8988T (cell line): ENCODE results near the gene FCN2.

ENCODE experiments used
- DNase-seq: peaks from one replicate; pipeline ENCODE4 v3.0.0; 2011

FCN2 gene

GRCh38 chr9:134889386-134890154 is 9.0 kb downstream of the FCN2 start:
- no peak for DNase-seq

DNA sequence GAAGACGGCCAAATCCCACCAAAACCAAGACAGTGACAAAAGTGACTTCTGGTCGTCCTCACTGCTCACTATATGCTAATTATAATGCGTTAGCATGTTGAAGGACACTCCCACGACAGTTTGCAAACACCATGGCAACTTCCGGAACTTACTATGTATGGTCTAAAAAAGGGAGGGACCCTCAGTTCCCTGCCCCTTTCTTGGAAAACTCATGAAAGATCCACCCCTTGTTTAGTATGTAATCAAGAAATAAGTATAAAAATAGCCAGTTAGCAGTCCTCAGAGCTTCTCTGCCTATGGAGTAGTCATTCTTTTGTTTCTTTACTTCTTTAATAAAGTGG is 9.5 kb downstream of the FCN2 start:
- DNase-seq = no peak

DNA sequence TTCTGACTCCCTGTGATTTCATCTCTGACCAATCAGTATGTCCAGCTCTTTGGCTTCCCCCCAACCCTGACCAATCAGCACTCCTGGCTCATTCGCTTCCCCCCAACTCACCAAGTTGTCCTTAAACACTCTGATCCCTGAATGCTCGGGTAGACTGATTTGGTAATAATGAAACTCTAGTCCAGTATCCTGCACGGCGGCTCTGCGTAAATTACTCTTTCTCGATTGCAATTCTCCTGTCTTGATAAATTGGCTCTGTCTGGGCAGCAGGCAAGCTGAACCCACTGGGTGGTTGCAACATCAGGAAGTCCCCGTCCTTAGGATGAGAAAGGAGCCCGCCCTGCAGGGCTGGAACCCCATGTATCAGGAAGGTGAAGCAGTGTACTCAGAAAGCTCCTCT is 10.4 kb downstream of the FCN2 start:
- no peak for DNase-seq

GRCh38 chr9:134891713-134892112 is 11.1 kb downstream of the FCN2 start:
- DNase-seq = no peak

DNA sequence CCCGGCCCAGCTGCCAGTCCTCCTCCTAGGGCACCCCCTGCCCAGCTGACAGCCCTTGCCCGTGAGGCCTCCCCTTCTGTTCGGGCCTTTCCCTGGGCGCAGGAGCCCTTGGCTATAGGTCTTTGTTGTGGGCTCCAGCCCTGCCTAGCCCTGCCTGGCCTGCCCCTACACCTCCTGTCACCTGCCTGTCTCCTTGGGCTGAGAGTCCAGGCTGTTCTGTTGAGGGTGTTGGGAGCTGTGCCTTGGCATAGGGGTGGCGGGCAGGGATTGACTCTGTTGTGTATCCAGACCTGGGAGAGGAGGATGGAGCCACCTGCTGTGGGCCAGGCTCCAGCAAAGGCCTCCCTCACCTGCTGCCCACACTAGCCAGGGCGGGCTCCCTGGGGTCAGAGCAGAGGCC is 11.6 kb downstream of the FCN2 start:
- no peak for DNase-seq

DNA sequence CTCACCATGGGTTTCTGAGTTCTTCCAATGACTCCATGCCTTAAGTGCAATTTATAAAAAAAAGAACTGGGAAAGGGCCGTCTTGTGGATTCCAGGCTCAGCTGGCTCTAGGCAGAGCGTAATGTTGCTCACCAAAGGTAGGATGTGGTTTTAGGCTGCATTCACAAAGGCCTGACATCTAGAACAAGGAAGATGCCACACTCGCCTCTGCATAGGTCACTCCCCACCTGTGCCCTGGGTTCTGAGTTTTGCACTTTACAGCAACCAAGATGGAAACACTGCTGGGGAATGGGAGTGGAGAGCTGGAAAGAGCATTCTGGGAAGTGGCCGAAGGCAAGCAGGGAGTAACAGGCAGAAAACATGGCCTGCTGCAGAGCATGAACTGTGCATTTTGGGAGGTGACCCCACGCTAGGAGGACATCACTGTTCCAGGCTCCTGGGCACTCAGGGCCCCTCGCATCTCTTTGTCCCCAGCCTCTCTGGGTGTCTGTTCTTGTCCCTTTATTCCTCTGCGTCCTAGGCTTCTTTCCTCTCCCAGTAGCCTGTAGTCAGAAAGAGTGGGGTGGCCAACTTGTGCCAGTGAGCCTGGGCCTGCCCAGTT is 12.3 kb downstream of the FCN2 start:
- no peak for DNase-seq

GRCh38 chr9:134894136-134894860 is 13.7 kb downstream of the FCN2 start:
- DNase-seq = no peak

DNA sequence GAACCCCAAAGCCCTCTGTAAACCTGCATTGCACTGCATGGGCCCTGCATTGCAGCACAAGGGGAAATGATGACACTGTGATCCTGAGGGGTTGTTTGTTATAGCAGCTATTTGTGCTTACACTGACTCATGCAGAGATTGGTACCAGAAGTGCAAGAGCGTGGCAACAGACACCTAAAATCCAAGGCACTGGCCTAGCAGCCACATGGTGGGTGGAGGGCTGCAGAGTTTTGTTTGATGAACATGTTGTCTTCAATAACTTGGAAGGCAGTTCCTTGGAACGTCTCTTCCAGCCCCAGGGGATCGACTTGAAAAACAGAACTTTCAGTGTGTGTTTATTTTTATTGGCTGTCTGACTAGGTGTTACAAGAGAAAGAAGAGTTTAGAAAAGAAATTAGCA is 14.5 kb downstream of the FCN2 start:
- no peak for DNase-seq

DNA sequence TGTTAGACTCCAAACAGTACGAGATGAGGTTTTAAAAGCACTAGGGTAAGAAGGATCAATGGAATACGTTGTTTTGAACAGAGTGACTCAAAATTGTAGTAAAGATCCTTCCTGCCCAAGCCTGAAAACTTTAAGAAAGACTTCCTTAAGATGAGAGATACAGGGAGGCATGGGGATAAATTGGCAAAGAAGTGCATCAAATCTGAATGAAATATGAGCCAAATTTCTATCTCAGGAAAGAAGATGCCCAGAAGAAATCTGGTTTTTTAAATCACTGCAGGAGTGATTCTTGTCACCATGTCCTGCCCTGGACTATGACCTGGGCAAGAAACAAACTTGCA is 14.9 kb downstream of the FCN2 start:
- DNase-seq = no peak

- no peak for DNase-seq
Measured at GRCh38 chr9:134895908-134896833, 15.6 kb downstream of the FCN2 start.

- no peak for DNase-seq
Measured at GRCh38 chr9:134896834-134897583, 16.4 kb downstream of the FCN2 start.

DNA sequence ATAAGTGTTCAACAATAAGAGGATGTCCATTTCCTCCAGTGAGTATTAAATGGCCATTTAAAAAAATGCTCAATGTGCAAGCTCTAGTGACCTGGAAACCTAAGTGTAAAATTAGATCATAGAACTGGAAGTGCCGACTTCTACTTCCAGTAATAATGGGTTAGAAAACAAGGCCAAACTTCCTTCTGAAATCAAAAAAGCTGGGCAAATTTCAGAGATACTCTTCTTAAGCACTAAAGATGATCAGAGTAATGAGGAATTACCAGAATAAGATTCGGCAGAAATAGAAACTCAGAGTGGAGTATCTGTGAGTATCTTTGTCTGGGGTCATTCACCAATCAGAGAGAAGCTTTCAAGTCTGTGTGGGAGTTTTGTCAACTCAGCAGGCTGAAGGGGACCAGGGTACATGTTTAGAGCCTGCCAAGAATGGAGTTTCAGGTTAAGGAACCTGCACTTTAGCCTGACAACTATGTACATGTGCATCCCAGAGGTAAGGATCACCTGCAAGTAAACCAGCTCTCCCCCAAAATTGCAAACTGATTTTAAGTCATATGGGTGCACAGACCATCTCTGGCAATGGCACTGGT is 17.1 kb downstream of the FCN2 start:
- no peak for DNase-seq

DNA sequence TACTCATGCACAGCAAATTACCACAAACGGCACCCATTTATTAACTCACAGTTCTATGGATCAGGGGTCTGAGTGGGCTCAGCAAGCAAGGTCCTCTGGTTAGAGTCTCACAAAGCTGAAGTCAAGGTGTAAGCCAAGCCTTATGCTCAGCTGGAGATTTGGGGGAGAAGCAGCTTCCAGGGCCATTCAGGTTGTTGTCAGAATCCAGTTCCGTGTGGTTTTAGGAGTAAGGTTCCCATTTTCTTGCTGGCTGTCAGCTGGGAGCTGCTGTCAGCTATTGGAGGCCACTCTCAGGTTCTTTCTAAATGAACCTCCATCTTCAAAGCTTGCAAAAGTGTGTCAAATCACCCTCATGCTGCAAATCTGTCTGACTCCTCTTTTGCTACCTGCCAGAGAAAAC is 17.7 kb downstream of the FCN2 start:
- no peak for DNase-seq

DNA sequence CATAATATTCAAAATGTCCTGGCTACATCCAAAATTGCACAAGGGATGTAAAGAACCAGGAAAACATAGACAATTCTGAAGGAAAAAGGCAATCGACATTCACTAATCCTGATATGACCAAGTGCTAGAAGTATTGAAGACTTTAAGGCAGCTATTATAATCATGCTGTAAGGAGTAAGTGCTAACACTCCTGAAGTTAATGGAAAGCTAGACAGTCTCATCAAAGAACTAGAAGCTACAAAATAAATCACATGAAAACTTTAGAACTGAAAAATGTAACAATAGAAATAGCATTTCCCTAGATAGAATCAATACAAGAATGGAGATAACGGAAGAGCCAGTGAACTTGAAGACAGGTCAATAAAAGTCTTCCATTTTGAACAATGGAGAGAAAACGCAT is 18.6 kb downstream of the FCN2 start:
- DNase-seq = no peak

- DNase-seq = no peak
Measured at GRCh38 chr9:134899818-134900217, 19.2 kb downstream of the FCN2 start.

DNA sequence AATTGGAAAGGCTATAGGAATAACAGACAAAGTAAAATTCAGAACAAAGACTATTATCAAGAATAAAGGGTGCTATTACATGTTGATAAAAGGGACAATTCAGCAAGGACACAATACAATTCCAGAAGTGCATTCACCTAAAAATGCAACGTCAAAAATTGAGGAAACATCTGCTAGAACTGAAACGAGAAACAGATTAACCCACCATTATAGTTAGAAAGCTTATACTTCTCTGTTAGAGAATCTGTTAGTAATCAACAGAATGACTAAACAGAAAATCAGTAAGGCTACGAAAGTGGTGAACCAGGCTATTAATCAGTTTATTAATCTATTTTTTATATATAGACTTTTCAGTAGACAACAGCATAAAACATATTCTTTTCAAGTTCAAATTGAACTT is 22.3 kb downstream of the FCN2 start:
- DNase-seq = no peak

DNA sequence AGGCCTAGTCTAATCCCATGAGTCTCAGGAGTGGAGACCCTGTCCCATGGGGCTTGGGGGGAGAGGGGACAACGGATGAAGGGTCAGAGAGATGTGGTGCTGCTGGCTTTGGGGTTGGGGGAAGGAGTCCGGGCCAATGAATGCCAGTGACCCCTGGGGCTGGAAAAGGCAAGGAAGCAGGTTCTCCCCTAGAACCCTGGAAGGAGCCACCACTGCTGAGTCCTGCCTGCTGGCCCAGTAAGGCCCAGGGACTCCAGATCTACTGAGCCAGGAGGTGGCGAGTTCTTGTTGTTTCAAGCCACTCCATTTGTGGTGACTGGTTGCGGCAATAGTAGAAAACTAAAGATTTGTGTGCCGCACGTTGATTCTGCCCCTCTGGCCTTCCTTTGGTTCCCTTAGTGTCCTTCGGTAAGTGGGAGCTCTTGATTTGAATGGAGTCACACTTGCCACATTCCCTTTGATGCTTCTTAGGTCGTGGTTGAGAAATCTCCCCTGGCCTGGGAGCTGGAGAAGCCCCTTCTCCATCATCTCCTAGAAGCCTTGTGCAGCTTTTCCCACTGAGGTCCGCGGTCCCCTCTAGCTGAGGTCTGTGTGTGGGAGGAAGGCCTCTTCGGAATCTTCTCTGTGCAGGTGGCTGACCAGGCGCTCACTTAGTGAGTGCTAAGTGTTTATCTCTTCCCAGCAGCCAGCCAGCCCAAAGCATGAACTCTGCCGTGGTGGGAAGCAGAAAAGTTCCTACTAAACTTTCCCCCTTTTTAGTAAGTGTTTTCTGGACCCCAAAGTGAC is 28.1 kb downstream of the FCN2 start:
- no peak for DNase-seq

DNA sequence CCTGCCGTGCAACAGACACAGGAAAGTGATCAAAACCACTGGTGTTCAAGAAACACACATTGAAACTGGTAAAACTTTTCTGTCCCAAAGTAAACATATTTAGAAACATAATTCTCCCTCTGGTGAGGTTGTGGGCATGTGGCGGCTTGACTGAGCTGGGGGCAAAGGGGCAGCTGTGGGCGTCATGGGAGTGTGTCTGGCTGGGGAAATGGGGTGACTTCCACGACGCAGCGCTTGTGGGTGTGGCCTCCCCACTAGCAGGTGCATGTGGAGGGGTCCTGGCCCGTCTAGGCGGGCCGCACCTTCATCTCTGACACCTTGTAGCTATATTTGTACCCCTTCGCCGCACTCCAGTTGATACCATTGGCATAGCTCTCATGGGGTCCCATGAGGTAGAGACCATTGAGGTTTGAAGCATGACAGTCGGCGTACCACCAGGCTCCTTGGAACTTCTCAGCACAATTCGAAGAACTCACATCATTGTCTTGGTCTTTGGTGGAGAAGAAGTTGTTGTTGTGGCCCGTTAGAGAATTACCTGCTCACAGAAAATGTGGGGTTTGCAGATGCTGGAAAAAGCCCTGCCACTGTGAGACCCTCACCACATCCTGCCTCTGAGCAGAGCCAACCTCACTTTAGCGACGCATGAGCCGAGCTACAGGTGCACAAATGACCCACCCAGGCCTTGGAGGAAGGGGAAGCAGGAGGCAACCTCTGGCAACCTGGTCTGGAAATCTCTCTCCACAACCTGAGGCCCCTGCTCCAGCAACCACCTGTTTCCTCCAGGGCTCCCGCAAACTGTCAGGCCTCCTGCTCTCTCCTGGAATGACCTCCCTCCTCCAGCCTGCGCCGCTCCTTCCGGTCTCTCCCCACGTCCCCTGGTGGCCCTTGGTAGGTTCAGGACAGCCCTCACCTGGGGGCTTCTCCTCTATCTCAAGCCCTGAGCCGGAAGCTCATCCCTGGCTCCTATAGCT is 29.2 kb downstream of the FCN2 start:
- DNase-seq = no peak

- no peak for DNase-seq
Measured at GRCh38 chr9:134912126-134912840, 31.7 kb downstream of the FCN2 start.
